Hematopoietic multipotent progenitor cell treated with erythropoietin and hydrocortisone succinate and interleukin-3 and kit ligand, for 8 days (in vitro differentiated cells): ENCODE results near the gene ZMIZ1.
A peak's percentile ranks its signal among the peaks of the same experiment; 100 is the strongest.

Source experiments
- DNase-seq: peaks from one replicate; pipeline ENCODE4 v3.0.0-alpha.2; 2015

Gene ZMIZ1

GRCh38 chr10:79068562-79069324 lies at the start of gene ZMIZ1:
Gene ZMIZ1 (plus strand): TSS chr10:79068966. CDS start chr10:79201633, 132,667 bp downstream.
- peak; percentile 91 for DNase-seq

GRCh38 chr10:79019441-79020014 lies 49.2 kb upstream of the ZMIZ1 start:
- no peak for DNase-seq

- DNase-seq: peak; percentile 85
Measured at GRCh38 chr10:79020015-79020491, 48.7 kb upstream of the ZMIZ1 start.

GRCh38 chr10:79020605-79021004 lies 48.2 kb upstream of the ZMIZ1 start:
- DNase-seq: peak; percentile 10

- no peak for DNase-seq
Measured at GRCh38 chr10:79021331-79021907, 47.3 kb upstream of the ZMIZ1 start.

- no peak for DNase-seq
Measured at GRCh38 chr10:79021948-79022499, 46.7 kb upstream of the ZMIZ1 start.

- peak; percentile 48 for DNase-seq
Measured at GRCh38 chr10:79022565-79023230, 46.1 kb upstream of the ZMIZ1 start.

GRCh38 chr10:79023240-79024162 lies 45.3 kb upstream of the ZMIZ1 start:
- peak; percentile 22 for DNase-seq

GRCh38 chr10:79024296-79024695 lies 44.5 kb upstream of the ZMIZ1 start:
- DNase-seq: no peak

GRCh38 chr10:79024720-79025198 lies 44.0 kb upstream of the ZMIZ1 start:
- DNase-seq: no peak

- DNase-seq: no peak
Measured at GRCh38 chr10:79025199-79025832, 43.5 kb upstream of the ZMIZ1 start.

GRCh38 chr10:79026341-79026761 lies 42.4 kb upstream of the ZMIZ1 start:
- DNase-seq: no peak

GRCh38 chr10:79026806-79027146 lies 42.0 kb upstream of the ZMIZ1 start:
- no peak for DNase-seq

- peak; percentile 97 for DNase-seq
Measured at GRCh38 chr10:79027147-79028055, 41.4 kb upstream of the ZMIZ1 start.

GRCh38 chr10:79028056-79028430 lies 40.7 kb upstream of the ZMIZ1 start:
- no peak for DNase-seq

GRCh38 chr10:79028451-79029010 lies 40.2 kb upstream of the ZMIZ1 start:
- no peak for DNase-seq

- DNase-seq: no peak
Measured at GRCh38 chr10:79029478-79030390, 39.0 kb upstream of the ZMIZ1 start.

- no peak for DNase-seq
Measured at GRCh38 chr10:79030705-79031104, 38.1 kb upstream of the ZMIZ1 start.

- DNase-seq: no peak
Measured at GRCh38 chr10:79031723-79032122, 37.0 kb upstream of the ZMIZ1 start.
